Measurements from ENCODE around the gene ANO9.

Gene ANO9

DNA sequence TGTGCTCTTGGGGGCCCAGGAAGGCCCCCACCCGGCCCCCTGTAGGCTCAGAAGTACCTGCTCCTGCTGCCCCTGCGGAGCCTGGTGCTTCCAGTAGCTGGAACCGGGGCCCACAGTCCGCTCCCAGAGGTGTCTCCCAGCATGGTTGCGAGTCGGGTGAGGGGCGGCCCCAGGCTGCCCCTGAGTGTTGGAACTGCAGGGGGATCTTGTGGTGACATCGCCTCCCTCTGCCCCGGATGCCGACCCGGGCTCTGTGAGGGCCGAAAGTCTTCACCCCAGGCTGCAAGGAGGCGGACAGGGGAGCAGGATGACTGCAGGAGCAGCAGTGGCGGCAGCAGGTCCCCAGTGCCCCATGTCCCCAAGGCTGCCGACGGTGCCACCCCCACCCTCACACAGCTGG is 57.3 kb downstream of the ANO9 start:
- peaks cover 5% of the 10 kb centered on the region; the same call in 1 of the 2 replicates for H3K27me3 ChIP-seq (ENCODE audit: control insufficient read depth, insufficient read depth, low read length)
- H3K27ac ChIP-seq (ENCODE audit: low read depth, low read length), result no peak overlapping the region

DNA sequence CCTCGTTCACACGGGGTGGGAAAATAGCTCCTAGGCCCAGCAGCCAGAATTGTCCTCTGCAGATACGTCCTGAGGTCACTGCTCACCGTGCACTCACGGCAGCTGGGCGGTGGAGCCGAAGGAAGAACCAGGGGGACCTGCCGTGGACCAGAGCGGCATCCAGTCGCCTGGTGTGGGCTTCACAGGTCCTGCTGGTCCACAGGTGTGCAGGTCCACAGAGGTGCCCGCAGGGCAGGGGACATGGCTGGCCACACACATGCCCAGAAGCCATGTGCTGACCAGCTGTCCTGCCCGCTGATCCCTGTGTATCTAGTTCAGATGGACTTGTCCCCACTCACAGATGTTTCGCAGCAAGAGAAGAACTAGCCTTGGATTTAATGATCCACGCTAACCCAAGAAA is 58.4 kb downstream of the ANO9 start:
- Histone ChIP-seq H3K4me3 (ENCODE audit: low read depth, low read length) (no peak overlapping the region), H3K9me3 (ENCODE audit: control insufficient read depth, insufficient read depth, low read depth, low read length) (peaks cover 13% of the 10 kb centered on the region; the same call in 1 of the 2 replicates), H3K27me3 (ENCODE audit: control insufficient read depth, insufficient read depth, low read length) (peaks cover 5% of the 10 kb centered on the region; the same call in 1 of the 2 replicates), H3K4me1 (ENCODE audit: control insufficient read depth, insufficient read depth, low read length) (no peaks in the 10 kb centered on the region), H3K36me3 (ENCODE audit: control insufficient read depth, insufficient read depth, low read length) (peaks cover 22% of the 10 kb centered on the region; the same call in 1 of the 2 replicates), H3K9ac (ENCODE audit: low read length) (no peak overlapping the region), H3K27ac (ENCODE audit: low read depth, low read length) (no peak overlapping the region)

More for the DNA sequence above, 57.3 kb downstream of the ANO9 start:
- H3K36me3 ChIP-seq (ENCODE audit: control insufficient read depth, insufficient read depth, low read length), result peaks cover 19% of the 10 kb centered on the region; the same call in 1 of the 2 replicates
- H3K9ac ChIP-seq (ENCODE audit: low read length), result no peak overlapping the region
- H3K4me3 ChIP-seq (ENCODE audit: low read depth, low read length), result no peak overlapping the region
- H3K4me1 ChIP-seq (ENCODE audit: control insufficient read depth, insufficient read depth, low read length), result no peaks in the 10 kb centered on the region
- peaks cover 13% of the 10 kb centered on the region; the same call in 1 of the 2 replicates for H3K9me3 ChIP-seq (ENCODE audit: control insufficient read depth, insufficient read depth, low read depth, low read length)

DNA sequence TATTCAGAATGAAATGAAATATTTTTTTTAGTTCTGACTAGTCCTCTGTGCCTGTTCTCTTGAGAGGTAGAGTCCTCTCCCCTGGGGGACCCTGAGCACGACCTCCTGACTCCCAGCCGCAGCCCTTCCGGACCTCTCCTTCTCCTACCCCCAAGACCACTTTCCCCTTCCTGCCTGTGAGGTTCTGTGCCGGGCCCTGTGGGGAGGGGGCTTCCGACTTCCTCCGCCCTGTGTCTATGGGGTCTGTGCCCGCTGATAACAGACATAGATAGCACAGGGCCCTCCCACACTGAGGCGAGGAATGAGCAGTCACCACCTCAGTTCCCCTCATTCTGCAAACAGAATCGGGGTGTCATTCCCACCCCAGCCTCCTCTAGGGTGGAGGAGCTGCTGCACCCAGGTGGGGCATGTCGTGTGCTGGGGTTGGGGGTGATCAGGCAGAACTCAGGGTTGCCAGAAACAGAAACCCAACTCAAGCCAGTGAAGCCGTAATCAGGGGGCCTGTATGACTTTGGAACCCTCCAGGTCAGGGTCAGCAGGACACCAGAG is 59.7 kb downstream of the ANO9 start:
- Histone ChIP-seq H3K27ac (ENCODE audit: low read depth, low read length) (no peak overlapping the region), H3K36me3 (ENCODE audit: control insufficient read depth, insufficient read depth, low read length) (peaks cover 34% of the 10 kb centered on the region), H3K4me3 (ENCODE audit: low read depth, low read length) (no peak overlapping the region), H3K27me3 (ENCODE audit: control insufficient read depth, insufficient read depth, low read length) (no peaks in the 10 kb centered on the region), H3K4me1 (ENCODE audit: control insufficient read depth, insufficient read depth, low read length) (no peaks in the 10 kb centered on the region), H3K9me3 (ENCODE audit: control insufficient read depth, insufficient read depth, low read depth, low read length) (peaks cover 13% of the 10 kb centered on the region; the same call in 1 of the 2 replicates), H3K9ac (ENCODE audit: low read length) (no peak overlapping the region)

DNA sequence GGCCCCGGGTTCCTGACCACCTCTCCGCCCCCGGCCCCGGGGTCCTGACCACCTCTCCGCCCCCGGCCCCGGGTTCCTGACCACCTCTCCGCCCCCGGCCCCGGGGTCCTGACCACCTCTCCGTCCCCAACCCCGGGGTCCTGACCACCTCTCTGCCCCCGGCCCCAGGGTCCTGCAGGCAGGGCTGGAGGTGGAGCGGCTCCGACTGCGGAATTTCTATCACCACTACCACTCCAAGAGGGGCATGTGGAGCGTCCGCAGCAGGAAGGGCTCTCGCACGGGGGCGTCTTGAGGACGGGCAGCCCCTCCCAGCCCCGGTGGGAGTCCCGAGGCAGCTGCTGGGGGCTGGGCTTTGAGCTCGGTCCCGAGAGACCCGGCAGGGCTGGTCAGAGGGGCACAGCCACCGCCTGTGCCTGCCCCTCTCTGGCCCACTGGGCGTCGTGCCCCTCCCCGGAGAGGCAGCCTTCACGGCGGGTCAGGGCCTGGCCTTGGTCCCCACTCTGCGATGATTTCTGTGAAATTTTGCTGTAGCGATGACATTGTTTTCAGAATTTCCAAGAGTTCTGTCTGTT is 60.2 kb downstream of the ANO9 start:
- no peak overlapping the region for H3K4me3 ChIP-seq (ENCODE audit: low read depth, low read length)
- no peak overlapping the region for H3K27ac ChIP-seq (ENCODE audit: low read depth, low read length)
- no peak overlapping the region for H3K9ac ChIP-seq (ENCODE audit: low read length)
- no peaks in the 10 kb centered on the region for H3K27me3 ChIP-seq (ENCODE audit: control insufficient read depth, insufficient read depth, low read length)
- H3K9me3 ChIP-seq (ENCODE audit: control insufficient read depth, insufficient read depth, low read depth, low read length), result peaks cover 10% of the 10 kb centered on the region; the same call in 1 of the 2 replicates
- peaks cover 37% of the 10 kb centered on the region for H3K36me3 ChIP-seq (ENCODE audit: control insufficient read depth, insufficient read depth, low read length)
- H3K4me1 ChIP-seq (ENCODE audit: control insufficient read depth, insufficient read depth, low read length), result no peaks in the 10 kb centered on the region

DNA sequence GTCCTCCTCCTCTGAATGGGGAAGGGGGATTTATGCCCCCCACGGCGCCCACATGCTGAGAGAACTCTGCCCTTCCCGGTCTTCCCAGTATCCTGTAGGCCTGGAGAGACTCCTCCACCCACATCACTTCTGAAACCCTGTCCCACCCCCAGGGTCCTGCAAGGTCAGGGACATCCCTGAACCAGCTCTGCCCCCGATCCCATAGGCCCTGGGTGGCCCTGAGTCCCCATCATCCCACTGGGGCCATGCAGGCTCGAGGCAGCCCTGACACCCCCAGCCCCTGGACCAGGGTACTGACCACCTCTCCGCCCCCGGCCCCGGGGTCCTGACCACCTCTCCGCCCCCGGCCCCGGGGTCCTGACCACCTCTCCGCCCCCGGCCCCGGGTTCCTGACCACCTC is 60.8 kb downstream of the ANO9 start:
- Histone ChIP-seq H3K9me3 (ENCODE audit: control insufficient read depth, insufficient read depth, low read depth, low read length) (peaks cover 4% of the 10 kb centered on the region; the same call in 1 of the 2 replicates), H3K27me3 (ENCODE audit: control insufficient read depth, insufficient read depth, low read length) (no peaks in the 10 kb centered on the region), H3K4me3 (ENCODE audit: low read depth, low read length) (no peak overlapping the region), H3K27ac (ENCODE audit: low read depth, low read length) (no peak overlapping the region), H3K36me3 (ENCODE audit: control insufficient read depth, insufficient read depth, low read length) (peaks cover 37% of the 10 kb centered on the region), H3K9ac (ENCODE audit: low read length) (no peak overlapping the region), H3K4me1 (ENCODE audit: control insufficient read depth, insufficient read depth, low read length) (no peaks in the 10 kb centered on the region)

DNA sequence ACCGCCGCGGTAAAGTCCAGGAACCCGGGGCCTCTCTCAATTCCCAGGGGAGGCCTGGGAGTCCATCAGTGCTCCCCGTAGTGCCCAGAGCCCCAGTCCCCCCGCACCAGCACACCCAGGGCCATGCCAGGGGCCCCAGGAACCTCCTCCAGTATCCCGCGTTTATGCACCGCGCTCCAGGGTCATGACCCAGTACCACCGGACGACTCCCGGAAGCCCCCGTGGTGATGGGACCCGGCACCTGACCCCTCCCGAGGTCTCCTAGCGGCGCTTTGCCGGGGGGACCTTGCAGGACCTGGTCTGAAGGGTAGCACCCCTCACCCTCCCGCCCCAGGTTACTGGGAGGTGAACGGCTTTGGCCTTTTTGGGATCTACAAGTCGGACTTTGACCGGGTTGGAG is 61.3 kb downstream of the ANO9 start:
- Histone ChIP-seq H3K27ac (ENCODE audit: low read depth, low read length) (no peak overlapping the region), H3K4me3 (ENCODE audit: low read depth, low read length) (no peak overlapping the region), H3K9ac (ENCODE audit: low read length) (no peak overlapping the region), H3K27me3 (ENCODE audit: control insufficient read depth, insufficient read depth, low read length) (no peaks in the 10 kb centered on the region), H3K9me3 (ENCODE audit: control insufficient read depth, insufficient read depth, low read depth, low read length) (no peaks in the 10 kb centered on the region), H3K36me3 (ENCODE audit: control insufficient read depth, insufficient read depth, low read length) (peaks cover 41% of the 10 kb centered on the region), H3K4me1 (ENCODE audit: control insufficient read depth, insufficient read depth, low read length) (no peaks in the 10 kb centered on the region)

DNA sequence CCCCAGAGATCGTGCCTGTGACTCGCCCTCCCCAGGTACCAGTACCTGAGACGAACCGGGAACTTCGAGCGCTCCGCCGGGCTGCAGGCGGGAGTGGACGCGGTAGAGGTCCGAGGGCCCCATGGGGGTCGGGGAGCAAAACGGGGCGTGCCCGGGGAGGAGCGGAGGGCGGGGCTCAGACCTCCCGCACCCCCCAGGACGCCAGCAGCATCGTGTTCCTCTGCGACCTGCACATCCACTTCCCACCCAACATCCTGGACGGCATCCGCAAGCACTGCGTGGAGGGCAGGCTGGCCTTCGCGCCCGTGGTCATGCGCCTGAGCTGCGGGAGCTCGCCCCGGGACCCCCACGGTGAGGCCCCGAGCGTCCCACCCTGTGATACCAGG is 61.7 kb downstream of the ANO9 start:
- Histone ChIP-seq H3K27ac (ENCODE audit: low read depth, low read length) (no peak overlapping the region), H3K27me3 (ENCODE audit: control insufficient read depth, insufficient read depth, low read length) (no peaks in the 10 kb centered on the region), H3K36me3 (ENCODE audit: control insufficient read depth, insufficient read depth, low read length) (peaks cover 45% of the 10 kb centered on the region), H3K4me1 (ENCODE audit: control insufficient read depth, insufficient read depth, low read length) (no peaks in the 10 kb centered on the region), H3K4me3 (ENCODE audit: low read depth, low read length) (no peak overlapping the region), H3K9ac (ENCODE audit: low read length) (no peak overlapping the region), H3K9me3 (ENCODE audit: control insufficient read depth, insufficient read depth, low read depth, low read length) (no peaks in the 10 kb centered on the region)

DNA sequence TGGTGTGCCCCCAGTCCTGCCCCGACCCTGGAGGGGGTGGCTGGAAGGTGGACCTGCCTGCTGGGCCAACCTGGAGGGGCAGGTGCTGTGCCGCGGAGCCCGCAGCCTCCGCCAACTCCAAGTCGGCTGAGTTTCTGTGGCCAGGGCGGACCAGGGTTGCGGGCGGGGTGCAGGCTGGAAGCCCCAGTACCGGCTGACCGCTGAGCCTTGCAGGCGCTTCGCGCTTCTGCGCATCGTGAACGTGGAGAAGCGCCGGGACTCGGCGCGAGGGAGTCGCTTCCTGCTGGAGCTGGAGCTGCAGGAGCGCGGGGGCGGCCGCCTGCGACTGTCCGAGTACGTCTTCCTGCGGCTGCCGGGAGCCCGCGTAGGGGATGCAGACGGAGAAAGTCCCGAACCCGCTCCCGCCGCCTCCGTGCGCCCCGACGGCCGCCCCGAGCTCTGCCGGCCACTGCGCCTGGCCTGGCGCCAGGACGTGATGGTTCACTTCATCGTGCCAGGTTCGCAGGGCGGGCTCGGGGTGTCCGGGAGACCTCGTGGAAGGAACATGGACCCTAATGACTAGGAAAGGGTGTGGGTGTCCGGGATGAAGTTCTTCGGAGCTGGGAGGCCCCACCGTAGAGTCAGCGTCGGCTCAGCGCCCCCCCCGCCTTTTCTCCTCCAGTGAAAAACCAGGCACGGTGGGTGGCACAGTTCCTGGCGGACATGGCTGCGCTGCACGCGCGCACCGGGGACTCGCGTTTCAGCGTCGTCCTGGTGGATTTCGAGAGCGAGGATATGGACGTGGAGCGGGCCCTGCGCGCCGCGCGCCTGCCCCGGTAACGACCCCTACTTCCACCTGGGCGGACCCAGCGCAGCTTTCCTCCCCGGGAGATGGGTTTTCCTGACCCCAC is 62.4 kb downstream of the ANO9 start:
- Histone ChIP-seq H3K9ac (ENCODE audit: low read length) (no peak overlapping the region), H3K36me3 (ENCODE audit: control insufficient read depth, insufficient read depth, low read length) (peaks cover 46% of the 10 kb centered on the region), H3K27me3 (ENCODE audit: control insufficient read depth, insufficient read depth, low read length) (no peaks in the 10 kb centered on the region), H3K9me3 (ENCODE audit: control insufficient read depth, insufficient read depth, low read depth, low read length) (no peaks in the 10 kb centered on the region), H3K4me3 (ENCODE audit: low read depth, low read length) (no peak overlapping the region), H3K27ac (ENCODE audit: low read depth, low read length) (no peak overlapping the region), H3K4me1 (ENCODE audit: control insufficient read depth, insufficient read depth, low read length) (no peaks in the 10 kb centered on the region)

DNA sequence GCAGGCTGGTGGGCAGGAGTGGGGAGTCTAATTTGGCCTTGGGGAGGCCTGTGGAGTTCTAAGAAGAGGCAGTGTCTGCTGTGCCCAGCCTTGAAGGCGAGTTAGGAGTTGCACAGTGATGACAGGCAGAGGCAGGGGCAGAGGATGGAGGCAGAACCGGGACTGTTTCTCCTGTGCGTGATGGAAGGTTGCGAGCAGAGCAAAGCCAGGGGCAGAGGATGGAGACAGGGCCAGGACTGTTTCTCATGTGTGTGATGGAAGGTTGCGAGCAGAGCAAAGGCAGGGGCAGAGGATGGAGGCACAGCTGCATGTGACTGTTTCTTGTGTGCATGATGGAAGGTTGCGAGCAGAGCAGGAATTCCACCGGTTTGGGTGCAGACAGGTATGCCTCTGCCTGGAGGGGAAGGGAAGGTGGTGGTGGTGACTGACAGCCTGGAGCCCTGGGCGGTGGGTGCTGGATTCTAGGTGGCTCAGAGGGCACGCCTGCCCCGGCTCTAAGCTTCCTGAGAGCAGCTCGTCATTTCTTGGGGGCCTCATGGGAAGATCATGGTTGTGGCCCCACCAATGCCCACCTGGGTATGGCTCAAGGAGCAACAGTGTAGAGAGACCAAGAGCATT is 63.8 kb downstream of the ANO9 start:
- no peaks in the 10 kb centered on the region for H3K27me3 ChIP-seq (ENCODE audit: control insufficient read depth, insufficient read depth, low read length)
- no peak overlapping the region for H3K4me3 ChIP-seq (ENCODE audit: low read depth, low read length)
- H3K36me3 ChIP-seq (ENCODE audit: control insufficient read depth, insufficient read depth, low read length), result peaks cover 58% of the 10 kb centered on the region
- H3K9ac ChIP-seq (ENCODE audit: low read length), result no peak overlapping the region
- no peaks in the 10 kb centered on the region for H3K4me1 ChIP-seq (ENCODE audit: control insufficient read depth, insufficient read depth, low read length)
- no peaks in the 10 kb centered on the region for H3K9me3 ChIP-seq (ENCODE audit: control insufficient read depth, insufficient read depth, low read depth, low read length)
- H3K27ac ChIP-seq (ENCODE audit: low read depth, low read length), result no peak overlapping the region

DNA sequence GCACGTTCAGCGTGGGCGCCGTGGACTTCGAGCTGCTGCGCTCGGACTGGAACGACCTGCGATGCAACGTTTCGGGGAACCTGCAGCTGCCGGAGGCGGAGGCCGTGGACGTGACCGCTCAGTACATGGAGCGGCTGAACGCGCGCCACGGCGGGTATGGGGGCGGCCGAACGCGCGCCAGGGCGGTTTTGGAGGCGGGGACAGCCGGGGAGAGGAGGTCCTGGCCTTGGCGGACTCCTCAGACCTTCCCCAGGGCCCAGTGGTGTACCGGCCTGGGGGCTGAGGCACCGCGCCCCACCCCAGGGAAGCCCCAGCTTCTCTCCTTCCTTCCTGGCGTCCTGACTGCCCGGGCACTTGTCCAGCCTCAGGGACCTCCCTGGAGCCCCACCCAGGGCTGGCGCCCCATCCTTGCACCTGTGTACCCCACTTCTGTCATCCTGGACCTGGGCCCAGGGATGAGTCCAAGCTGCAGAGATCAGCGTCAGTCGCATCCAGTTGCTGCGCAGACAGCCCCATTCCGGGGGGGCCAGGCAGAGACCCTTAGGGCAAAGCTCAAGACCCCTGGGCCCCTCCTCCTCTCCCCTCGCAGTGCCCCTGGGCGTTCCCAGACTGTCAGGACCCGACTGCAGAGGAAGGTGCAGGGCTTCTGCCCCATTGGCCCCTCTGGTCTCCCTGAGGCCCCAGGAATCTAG is 64.5 kb downstream of the ANO9 start:
- peaks cover 59% of the 10 kb centered on the region for H3K36me3 ChIP-seq (ENCODE audit: control insufficient read depth, insufficient read depth, low read length)

More for the DNA sequence above, 64.5 kb downstream of the ANO9 start:
- no peak overlapping the region for H3K27ac ChIP-seq (ENCODE audit: low read depth, low read length)
- H3K4me1 ChIP-seq (ENCODE audit: control insufficient read depth, insufficient read depth, low read length), result no peaks in the 10 kb centered on the region
- H3K4me3 ChIP-seq (ENCODE audit: low read depth, low read length), result no peak overlapping the region
- no peaks in the 10 kb centered on the region for H3K9me3 ChIP-seq (ENCODE audit: control insufficient read depth, insufficient read depth, low read depth, low read length)
- no peaks in the 10 kb centered on the region for H3K27me3 ChIP-seq (ENCODE audit: control insufficient read depth, insufficient read depth, low read length)
- H3K9ac ChIP-seq (ENCODE audit: low read length), result no peak overlapping the region

All from HUES6 (cell line).